Fibroblast of skin of right biceps (primary cell): ENCODE measurements around the gene SLC38A3.
"Not testable (repeated sequence)": the region's sequence is repeated elsewhere in the genome, so short reads cannot be mapped to it uniquely, and the experiment has no call there.

Experiments used
- DNase-seq: peaks from one replicate; pipeline ENCODE4 v3.0.0-alpha.2; 2013

Gene SLC38A3

DNA sequence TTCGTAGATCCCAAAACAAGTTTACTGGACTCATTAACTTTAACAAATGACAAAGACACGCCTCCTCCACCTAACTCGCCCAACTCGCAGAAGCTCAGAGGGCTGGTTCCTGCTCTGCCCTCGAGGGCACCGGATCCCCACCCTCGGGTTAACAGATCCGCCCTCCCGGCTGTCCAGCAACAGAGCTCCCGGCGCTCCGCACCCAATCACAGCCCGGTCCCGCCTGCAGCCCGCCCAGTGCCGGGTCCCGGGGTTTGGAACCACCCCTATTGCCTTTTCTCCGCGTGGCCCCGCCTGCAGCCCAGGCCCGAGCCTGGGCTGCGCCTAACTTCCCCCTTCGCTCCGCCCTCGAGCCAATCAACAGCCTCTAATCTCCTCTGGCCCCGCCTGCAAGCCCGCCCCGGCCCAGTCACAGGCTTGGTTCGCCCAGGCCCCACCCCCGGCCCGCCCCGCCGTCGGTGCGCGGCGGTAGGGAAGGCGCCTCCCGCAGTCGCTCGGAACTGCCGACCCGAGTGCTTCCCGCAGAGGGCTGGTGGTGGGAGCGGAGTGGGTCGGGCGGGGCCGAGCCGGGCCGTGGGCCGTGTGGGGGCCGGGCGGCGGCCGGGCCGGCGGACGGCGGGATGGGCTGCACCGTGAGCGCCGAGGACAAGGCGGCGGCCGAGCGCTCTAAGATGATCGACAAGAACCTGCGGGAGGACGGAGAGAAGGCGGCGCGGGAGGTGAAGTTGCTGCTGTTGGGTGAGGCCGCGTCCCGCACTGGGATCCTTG lies 30.8 kb downstream of the SLC38A3 start, which contains the start of gene GNAI2:
TSS of gene GNAI2 (plus strand) at position 489 of the 768 bp plus-strand sequence. CDS start at position 621, 132 bp downstream.
- peak; percentile 99 for DNase-seq

DNA sequence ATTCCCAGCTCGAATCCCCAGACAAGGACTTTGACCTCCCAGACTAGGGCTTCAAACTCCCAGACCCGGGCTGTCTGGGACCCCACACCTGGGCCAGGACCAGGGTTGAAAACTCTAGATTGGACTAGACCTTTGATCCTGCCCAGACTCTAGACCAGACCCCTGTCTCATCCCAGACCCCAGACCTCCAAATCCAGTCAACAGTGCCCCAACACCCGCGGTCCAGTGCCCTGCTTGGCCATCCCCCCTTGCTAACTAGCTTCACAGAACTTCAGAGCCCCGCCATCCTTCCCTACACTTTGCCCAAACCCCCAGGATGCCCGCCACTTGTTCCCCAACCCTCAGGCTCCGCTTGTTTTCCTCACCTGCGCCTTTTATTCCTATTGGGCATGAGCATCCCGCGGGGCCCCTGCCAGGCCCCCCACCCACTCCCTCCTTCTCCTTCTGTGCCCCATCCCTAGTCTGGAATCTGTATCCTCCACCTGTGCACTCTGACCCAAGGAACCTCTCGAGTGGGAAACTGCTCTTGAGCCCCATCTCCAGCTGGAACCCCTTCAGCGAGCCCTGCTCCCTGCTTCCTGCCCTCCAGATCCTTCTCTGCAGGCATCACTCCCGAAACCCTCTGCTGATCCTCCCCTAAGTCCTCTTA lies 31.5 kb downstream of the SLC38A3 start:
- DNase-seq = no peak

DNA sequence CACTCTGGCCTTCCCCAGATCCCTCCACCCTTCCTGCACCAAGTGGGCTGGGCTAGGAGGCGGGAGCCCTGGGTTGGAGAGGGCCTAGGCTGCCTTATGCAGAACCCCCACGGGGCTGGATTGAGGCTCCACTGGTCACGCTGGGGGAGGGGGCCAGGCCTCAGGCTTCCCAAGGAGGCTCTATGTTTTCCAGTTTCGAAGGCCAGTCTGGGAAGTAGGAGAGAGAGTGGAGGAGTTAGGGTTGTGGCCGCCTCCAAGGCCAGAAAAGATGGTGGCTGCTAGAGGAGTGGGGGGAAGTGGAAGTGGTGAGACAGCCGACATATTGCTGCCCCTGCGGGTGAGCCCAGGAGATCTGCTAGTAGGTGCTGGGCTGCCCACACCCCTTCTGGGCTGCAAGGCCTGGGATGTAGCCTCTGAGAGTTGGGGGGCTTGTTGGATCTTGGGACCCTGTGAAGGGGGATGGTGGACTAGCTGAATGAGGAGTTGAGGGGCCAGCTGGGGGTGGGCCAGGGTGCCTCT lies 32.1 kb downstream of the SLC38A3 start:
- DNase-seq = peak; percentile 33

DNA sequence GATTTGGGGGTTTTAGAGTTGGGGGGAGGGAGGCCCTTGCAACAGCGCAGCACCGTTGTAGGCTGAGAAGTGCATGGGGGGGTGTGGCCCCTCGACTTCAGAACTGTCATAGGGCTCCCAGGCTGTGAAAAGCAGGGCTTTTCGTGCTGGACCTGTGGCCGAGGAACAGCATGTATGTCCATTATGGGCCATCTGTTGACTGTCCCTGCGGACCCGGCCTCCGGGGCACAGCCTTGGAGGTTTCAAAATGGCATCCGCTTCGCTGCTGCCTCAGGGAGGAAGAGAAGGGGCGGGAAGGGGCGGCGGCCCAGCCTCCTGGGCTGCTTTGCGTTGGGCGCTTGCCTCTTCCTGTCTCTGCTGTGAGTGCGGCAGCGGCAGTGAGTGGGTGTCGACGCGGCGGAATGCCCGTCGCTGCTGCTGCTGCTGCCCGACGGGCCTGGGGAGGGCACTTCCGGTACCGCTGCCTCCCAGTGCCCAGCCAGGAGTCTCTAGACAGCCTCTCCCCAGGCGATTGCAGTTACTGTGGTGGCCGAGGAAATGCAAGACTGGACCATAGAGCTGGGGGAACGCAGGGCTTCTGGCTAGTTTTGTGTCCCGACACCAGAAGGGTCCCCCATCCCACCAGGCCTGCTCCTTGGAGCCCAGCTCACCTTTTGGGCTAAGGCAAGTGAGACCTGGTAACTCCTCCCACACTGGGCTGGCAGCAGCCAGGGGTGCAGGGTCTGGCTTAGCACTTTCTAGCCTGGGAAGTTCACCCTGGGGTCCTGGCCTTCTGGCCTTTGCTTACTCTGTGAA lies 32.9 kb downstream of the SLC38A3 start:
- peak; percentile 86 for DNase-seq

DNA sequence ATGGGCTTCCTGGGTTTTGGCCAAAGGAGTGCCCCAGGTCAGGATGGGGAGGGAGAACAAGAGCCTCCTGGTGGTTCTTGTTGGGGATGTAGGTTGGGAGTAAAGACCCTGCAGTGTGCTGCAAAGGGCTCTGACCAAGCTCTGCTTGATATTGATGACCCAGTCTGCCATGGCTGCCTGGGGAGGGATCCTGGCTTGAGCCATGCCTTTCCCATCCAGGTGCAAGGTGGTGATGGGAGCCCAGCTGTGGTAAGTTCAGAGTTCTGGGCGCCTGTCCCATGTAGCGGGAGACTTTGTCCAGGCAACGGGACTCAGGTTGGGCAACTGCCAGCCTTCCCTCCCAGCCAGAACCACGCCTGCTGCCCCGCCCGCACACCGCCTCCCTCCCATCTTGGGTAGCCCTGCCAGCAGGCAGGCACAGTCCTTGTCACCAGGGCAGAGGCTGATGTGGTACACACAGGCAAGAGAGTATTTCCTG lies 33.5 kb downstream of the SLC38A3 start:
- DNase-seq = no peak

DNA sequence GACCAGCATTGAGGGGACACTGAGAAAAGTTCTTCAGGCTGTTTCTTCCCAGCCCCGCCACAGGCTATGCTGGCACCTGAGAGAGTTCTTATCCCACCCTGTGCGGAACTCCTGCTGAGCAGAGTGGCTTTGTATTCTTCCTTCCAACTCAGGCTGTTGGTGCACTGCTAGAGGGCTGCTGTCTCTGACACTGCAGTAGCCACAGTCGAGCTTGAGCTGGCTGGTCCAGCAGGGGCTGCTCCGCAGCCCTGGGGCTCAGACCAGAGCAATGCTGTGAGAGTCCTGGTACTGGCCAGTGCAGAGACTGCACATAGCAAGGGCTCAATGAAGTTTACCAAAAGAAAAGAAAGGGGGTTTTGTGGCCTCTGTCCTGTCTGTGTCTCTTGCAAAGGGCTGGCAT lies 34.6 kb downstream of the SLC38A3 start:
- DNase-seq = no peak

DNA sequence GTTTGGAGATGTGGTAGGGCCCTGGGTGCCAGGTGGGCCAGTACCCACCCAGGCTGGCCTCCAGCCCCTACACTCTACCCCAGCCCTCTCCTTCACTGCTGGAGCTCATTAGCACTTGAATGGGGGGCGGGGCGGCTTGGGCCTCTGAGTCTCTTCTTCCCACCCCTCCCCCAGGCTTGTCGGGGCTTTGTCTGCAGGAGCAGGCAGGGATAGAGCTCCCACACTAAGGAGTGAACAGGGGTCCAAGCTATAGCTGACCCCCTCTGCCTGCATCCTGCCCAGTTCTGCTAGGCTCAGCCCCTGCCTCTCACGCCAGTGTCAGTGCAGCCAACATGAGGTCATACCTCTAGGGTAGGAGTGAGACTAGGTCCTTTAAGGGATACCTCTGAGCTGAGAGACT lies 36.1 kb downstream of the SLC38A3 start:
- DNase-seq = no peak

DNA sequence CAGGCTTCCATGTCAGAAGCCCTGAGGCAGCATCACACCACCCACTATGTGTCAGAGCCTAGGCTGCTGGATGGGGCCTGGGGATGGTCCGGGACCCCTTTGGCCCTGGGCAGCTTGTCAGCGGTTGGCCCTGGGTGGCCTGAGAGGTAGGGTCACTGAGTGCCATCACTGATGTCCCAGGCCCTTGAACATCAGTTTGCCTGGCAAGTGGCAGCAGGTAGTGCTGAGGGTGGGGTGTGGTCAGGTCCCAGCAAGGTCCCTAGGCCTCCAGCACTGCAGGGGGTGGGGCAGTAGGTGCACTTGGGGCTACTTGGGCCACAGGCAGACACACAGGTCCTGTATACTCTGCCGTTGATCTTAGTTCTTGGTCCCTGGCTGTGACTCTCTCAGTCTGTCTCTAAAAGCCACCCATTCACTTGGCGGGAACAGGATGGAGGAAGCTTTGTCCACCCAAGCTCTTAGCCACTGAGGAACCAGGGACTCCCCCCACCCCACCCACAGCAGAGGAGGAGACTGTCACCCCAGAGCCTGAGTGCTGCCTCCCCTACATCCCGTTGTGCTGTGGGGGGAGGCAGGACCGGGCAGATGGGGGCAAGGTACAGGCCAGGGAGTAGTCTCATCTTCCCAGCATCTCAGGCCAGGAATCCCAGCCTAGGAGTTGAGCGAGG lies 36.8 kb downstream of the SLC38A3 start:
- DNase-seq = no peak

DNA sequence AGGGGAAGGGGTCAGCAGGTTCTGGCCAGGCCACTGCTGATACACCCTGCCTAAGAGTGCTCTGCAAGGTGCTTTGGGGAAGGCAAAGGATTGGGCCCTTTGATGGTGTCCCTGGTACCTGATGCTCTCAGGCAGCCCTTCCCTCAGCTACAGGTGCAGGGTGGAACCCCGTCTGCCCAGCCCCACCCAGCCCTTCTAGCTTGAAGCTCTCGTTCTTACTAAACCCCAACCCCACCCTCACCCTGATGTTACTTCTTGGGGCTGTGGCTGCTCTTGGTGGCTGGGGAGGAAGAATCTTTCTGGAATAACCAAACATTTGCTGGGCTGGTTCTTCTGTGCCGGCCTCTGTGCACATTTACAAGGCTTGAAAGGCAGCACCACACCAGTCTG lies 37.3 kb downstream of the SLC38A3 start:
- DNase-seq = no peak

DNA sequence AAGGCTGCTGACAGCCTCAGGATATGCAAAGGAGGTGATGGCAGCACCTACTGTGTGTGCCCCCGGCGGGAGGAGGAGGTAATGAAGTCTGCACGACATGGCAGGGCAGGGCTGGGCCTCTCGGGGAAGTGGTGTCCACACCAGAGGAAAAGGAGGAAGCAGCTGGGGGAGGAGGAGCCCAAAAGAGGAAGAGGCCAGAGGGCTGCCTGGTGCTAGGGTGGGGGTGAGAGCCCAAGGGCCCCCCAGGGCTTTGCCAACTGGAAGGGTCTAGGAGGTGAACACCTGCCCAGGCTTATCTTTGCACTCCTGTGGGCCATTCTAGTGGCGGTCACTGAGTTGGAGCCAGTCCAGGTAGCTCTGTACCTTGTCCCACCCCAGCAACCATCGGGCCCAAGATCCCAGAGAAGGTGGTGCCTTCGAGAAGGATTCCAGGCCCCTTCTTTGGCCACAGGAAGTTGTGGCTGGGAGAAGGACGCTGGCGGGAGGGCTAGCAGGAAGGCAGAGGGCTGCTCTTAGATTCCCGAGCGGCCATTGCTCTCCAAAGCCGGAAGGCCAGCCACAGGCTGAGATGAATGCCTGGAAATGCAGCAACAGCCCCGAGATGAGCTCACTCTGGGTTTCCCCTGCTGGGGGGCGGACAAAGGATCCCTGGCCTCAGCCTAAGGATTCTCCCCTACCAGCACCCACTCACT lies 37.9 kb downstream of the SLC38A3 start:
- DNase-seq = no peak

DNA sequence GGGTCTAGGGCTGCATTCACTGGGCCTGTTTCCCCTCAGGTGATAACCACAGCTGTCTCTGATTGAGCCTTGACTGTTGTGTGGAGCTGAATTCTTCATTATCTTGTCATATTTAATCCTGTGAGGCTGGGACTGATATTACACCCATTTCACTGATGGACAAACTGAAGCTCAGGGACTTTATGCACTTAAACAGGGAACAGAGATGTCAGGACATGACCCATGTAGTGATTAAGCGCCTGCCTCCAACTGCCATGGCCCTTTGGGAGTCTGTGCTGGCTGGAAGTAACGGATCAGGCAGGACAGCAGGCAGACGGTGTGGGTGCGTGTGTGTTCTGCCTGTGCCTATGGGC lies 38.4 kb downstream of the SLC38A3 start:
- DNase-seq = no peak

DNA sequence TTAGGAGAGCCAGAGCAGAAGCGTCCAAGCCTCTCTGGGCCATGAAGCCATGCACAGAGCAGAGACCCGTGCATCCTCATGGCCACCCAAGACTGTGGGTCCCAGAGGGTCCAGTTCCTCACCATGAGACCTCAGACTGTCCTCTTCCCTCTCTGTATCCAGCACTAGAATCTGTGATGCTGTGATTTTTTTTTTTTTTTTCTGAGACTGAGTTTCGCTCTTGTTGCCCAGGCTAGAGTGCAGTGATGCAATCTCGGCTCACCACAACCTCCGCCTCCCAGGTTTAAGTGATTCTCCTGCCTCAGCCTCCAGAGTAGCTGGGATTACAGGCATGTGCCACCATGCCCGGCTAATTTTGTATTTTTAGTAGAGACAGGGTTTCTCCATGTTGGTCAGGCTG lies 39.7 kb downstream of the SLC38A3 start:
- DNase-seq = not testable (repeated sequence)

DNA sequence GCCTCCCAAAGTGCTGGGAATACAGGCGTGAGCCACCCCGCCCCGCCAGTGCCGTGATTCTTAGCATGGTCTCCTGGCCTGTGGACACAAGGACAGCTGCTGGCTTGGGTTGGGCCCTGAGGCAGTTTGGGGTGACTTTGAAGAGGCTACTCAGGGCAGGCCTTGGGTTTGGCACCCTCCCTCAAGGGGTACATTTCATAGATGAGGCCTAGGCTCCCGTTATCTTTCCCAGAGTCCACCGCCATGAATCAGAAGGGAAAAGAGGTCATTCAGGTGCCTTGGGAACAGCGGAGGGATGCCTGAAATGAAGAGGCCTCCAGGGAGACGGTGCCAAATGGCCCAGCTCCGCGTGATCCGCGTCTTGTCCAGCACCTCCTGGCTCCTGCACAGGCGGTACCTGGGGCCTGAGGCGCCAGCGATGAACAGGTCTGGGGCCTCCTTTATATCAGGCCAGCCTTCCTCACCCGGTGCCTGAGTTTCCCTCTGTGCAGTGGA lies 40.2 kb downstream of the SLC38A3 start:
- DNase-seq = no peak

DNA sequence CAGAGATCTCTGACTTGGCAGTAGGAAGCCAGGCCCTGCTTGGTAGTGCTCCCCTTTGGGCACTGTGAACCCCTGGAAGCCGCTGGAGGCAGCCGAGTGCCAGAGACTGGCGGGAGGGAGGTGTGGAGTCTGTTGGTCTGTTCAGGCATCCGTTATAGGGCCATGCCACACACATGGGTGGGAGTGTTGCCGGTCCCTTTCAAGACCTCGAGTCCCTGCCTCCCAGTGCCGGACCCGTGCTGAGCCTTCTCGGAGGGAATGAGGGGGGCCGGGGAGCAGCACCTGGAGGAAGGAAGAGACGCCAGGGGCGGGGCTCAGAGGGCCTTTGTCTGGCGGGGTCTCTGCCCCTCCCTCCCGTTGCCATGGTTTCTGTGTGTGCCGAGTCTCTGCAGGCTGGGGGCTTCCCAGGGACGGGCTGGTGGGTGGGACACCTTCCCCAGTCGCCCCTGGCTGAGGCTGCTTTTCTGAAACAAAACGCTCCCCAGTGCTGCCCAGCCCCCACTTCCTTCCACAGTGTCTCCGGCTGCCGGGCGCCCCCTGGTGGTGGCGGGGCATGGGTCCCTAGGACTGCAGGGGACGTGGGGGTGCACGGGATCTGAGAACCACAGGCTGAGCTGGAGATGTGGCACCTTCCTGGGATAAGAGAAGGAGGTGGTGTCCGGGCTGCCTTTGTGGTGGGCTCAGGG lies 40.9 kb downstream of the SLC38A3 start:
- DNase-seq = peak; percentile 90

DNA sequence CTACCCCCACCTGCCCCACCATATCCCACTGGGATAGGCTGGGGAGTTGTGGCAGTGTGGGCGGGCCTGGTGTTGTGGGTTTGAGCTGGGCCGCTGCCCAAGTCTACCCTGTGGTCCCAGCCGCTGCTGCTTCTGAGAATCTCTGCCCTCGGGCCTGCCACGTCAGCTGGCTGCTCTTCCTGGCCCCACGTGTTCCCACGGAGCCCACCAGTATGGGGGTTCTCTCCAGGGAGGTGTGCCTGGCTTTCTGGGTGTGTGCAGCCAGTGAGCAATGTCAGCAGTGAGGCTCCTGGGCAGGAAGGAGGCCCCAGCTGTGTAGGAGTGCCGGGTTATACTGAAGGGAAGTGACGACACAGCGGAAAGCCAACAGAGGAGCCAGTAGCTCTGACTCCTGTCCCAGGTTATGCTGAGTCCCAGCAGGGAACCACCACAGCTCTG lies 41.5 kb downstream of the SLC38A3 start:
- peak; percentile 94 for DNase-seq

DNA sequence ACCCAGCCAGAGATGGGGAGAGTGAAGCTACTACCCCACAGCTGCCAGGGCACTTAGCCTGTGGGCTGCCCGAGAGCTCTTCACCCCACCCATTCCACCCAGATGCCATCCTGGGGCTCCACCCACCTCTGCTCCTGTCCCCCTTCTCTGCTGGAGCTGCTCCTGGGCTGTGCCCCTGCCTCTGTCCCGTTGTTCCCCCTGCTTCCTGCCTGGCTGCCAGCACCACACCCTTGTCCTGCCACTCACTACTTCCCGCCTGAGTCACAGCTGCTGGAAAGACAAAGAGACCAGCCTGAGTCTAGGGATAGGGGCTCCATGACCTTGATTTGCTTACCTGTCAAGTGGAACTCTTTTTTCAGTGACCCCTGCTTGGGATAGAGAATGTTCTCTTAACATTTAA lies 43.3 kb downstream of the SLC38A3 start:
- no peak for DNase-seq

DNA sequence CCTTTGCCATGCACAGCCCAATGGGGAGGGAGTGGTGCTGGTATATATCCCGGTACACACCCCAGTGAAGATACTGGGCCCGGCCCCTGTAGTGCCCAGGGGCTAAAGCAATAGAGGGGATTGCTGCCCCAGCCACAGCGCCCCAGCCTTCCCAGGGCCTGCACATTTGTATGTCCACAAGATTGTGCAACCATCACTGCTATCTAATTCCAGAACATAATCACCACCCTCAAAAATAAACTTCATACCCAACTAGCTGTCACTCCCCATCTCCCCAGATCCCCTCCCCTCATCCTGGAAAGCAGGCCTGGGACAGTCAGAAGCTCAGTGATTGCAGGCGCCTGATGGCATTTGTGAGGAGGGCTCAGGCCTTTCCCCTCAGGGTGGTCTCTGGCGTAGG lies 44.4 kb downstream of the SLC38A3 start:
- no peak for DNase-seq

DNA sequence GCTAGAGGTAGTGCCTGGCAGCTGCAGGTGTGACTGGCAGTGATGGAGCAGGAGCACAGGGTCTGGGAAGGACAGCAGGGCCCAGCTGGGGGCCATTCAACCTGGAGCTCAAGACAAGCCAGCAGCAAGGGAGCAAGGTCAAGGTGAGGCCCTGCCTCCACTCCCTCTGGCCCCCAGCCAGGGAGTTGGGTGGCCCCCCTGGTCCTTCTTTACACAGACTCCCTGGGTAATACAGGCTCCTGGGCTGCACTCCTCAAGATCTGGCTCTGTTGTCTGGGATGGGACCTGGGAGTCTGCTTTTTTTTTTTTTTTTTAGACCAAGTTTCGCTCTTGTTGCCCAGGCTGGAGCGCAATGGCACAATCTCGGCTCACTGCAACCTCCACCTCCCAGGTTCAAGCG lies 45.4 kb downstream of the SLC38A3 start:
- DNase-seq = no peak

DNA sequence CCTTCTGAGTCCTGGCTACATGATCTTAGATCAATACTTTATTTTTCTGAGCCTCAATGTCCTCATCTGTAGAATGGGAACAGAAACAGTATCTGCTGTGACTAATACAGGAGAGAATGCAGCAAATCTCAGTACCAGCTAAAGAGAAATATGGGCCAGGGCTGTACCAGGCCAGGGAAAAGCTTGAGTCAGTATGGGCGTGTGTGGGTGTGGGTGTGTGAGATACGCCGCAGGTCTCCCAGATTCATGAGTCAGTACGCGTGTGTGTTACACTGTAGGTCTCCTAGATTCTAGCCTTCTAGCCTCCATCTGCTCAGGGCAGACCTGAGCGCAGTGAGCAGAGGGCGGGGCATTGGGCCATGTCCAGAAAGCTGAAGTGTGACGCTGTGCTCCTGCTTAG lies 46.1 kb downstream of the SLC38A3 start:
- DNase-seq = peak; percentile 64

DNA sequence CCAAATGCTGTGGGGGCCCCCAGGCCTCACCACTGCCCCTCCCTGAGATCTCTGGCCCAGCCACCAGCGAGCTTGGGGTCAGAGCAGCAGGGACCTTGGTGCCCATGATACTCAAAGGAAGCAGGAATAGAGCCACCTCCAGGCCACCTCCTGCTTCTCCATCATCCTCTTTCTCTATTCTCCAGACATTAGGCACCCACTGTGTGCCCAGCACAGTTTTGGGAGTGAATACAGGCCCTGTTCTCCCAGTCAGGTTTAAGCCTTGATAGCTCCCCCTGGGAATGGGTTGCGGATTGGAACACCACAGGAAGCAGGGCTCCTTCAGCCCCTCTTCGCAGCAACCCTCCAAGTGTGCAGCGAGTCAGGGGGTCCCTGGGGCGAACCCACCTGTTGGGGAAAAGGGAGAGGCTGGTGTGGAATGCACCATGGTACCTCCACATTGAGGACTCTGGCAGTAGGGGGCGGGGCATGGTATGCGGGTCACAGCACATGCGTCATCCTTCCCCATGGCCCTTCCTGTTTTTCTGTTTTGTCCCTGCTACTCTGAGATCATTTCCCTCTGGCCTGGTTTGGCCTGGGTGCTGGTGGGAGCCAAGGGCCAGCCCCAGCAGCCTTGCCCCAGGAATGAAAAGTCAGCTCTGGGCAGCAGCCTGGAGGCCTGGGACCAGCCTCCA lies 49.6 kb downstream of the SLC38A3 start:
- DNase-seq = no peak

DNA sequence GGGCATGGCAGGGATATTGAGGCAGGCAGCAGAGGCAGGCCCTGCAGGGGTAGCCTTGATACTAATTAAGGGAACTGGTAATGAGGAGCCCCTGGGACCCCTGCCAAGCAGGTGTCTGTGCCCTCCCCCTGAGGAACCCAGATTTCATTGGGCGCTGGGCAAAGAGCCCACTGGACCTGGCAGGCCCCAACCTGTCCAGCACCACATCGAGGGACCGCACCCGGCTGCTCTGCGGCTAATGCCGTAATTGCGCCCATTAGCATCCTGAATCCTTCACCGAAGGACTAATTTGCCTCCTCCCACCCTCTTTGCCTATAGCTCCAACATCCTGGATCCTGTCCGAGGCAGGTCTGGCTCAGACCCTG lies 50.2 kb downstream of the SLC38A3 start:
- no peak for DNase-seq
